Measurements from ENCODE around the gene CTIF. TPM values are rescaled to one million over a fixed set of nuclear protein-coding genes. Genes with fewer than 3 reads are reported as not detected.

The CTIF gene
- polyA plus RNA-seq, 4 donors, result 14.6 to 30.7 (median 22.6) TPM

DNA sequence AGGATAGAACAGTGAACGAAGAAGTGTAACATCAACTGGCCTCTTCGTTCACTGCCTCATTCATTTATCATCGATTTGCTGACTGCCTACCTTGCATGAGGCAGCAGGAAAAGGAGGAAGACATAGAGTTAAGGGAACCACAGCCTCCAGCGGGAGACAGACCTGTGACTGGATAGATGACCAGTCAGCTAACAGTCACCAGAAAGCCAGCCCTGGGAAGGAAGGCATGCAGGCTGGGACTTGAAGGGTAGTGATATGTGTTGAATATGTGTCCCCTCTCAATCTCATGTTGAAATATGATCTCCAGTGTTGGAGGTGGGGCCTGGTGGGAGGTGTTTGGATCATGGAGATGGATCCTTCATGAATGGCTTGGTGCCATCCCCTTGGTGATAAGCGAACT is 58.3 kb downstream of the CTIF start:
- no peak for DNase-seq (ENCODE audit: low read depth in 4 of 4, low spot score in 3 of 4)

DNA sequence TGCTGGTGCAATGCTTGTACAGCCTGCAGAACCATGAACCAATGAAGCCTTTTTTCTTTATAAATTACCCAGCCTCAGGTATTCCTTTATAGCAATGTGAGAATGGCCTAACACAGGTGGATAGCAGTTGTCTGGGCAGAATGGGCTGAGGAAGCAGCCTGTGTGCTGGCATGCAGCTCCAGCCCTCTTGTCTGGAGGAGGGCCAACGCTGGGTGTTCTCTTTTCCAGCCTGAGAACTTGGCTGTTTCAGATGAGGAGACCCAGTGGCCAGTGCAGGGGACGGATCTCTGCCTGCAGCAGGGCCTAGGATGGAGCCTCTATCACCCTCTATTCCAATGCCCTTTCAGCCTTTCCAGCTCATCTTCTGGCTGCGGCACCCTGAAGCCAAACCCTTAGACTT is 58.8 kb downstream of the CTIF start:
- DNase-seq (ENCODE audit: low read depth in 4 of 4, low spot score in 3 of 4), result no peak

DNA sequence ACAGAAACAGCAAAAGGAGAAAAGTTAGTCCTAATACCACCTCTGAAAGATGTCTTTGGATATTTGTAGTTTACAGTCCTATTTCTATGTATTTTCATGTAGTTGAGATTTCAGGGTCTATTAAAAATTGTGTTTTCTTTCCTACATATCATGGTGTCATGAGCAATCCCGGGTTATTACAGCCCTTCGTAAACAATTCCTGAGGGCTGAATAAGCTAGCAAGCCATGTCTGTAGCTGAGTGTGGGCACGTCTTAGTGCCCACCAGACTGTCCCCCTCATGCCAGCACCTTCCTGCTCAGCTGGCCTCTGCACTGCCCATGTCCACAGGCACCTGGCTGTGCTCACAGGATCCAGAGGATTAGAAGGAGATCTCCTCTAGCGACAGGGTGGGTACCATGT is 60.6 kb downstream of the CTIF start:
- no peak for DNase-seq (ENCODE audit: low read depth in 4 of 4, low spot score in 3 of 4)

DNA sequence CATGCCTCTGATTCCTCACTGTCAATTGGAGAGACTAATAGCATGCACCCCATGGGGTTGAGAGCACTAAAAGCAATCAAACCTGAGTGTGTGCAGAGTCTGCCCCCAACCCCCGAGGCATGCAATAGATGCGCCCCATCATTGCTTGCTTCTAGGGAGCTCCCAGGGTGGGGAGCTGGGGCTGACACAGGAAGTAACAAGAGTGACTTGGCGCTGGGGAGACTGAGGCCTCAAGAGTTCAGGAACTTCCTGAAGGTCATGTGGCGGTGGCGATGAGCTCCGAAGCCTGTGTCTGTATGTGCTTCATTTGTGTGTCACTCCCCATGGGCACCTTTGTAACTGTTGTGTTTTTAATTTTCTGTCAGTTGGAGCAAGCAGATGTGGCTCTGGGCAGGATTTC is 61.2 kb downstream of the CTIF start:
- DNase-seq (ENCODE audit: low read depth in 4 of 4, low spot score in 3 of 4), result no peak

DNA sequence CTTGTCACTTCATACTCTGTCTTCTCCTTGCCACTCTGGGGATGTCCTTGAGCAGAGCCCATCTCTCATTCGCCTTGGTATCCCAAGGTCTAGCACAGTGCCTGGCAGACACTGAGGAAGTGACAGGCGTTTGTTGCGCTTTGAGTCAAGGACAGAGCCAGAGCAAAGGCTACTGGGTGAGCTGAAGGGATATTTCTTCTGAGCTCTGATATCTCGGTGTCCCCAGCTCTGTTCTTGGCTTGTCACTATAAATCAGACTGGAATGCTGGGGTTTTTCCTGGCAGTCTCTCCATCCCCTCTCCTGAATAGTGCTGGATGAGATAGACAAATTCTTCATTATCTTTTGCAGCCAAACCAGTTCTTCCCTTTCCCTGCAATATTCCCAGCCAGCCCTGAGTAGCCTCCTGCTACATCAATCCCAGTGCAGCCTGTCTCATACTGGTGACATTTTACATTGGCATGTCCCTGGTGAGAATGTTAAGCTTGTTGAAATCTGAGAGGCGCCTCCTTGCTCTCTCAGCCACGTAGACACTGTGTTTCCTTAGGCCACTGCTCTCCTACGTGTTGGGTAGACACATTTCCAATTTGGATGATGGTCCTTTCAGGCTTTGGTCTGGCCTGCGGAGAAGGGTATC is 61.7 kb downstream of the CTIF start:
- no peak for DNase-seq (ENCODE audit: low read depth in 4 of 4, low spot score in 3 of 4)

DNA sequence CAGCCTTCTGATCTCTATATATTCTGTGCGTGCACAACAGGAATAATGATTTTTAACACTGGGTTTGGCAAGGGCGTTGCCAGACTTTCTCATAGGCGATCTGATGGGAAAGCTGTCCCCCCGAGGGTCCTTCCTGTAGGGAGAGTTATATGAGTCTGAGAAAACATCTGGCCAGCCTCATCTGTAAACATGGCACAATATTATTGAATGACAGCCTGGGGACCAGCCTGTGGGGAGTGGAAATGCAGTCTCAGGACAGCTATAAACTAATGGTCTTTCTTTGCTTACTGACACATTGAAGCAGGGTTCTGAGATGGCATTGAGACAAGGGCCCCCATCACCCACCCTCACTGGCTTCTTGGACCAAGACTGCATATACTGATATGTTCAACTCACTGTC is 62.5 kb downstream of the CTIF start:
- DNase-seq (ENCODE audit: low read depth in 4 of 4, low spot score in 3 of 4), result no peak

DNA sequence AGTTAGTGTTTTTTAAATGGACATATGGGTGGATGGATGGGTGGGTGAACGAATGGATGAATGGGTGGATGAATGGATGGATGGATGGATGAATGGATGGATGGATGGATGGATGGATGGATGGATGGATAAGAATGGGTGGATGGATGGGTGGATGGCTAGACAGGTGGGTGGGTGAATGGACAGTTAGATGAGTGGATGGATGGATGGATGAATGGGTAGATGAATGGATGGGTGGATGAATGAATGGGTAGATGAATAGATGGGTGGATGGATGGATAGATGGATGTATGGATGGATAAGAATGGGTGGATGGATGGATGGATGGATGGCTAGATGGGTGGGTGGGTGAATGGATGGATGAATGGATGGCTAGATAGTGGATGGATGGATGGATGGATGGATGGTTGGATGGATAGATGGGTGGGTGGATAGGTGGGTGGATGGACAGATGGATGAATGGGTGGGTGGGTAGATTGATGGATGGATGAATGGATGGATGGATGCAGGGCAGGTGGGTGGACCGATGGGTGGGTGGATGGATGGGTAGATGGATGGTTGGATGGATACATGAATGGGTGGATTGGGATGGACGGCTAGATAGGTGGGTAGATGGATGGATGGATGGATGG is 64.0 kb downstream of the CTIF start:
- no peak for DNase-seq (ENCODE audit: low read depth in 4 of 4, low spot score in 3 of 4)

DNA sequence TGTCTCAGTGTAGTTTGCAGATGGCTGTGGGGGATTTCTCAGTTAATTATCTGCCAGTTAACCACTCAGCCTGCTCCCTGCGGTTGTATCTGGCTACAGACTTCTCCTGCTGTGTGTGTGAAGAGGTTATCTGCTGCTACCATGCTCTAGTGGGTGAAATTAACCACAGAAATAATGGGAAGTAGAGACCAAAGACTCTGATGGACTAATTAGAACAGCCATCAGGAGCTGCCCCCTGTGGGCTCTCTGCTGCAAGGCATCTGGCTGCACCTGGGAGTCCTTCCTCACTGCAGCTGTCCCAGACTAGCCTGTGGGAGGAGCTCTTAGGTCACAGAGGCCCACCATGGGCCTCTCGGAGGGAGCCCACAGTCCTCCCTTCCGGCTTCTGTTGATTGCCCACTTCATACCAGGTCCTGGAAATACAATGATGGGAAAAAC is 66.6 kb downstream of the CTIF start:
- no peak for DNase-seq (ENCODE audit: low read depth in 4 of 4, low spot score in 3 of 4)

DNA sequence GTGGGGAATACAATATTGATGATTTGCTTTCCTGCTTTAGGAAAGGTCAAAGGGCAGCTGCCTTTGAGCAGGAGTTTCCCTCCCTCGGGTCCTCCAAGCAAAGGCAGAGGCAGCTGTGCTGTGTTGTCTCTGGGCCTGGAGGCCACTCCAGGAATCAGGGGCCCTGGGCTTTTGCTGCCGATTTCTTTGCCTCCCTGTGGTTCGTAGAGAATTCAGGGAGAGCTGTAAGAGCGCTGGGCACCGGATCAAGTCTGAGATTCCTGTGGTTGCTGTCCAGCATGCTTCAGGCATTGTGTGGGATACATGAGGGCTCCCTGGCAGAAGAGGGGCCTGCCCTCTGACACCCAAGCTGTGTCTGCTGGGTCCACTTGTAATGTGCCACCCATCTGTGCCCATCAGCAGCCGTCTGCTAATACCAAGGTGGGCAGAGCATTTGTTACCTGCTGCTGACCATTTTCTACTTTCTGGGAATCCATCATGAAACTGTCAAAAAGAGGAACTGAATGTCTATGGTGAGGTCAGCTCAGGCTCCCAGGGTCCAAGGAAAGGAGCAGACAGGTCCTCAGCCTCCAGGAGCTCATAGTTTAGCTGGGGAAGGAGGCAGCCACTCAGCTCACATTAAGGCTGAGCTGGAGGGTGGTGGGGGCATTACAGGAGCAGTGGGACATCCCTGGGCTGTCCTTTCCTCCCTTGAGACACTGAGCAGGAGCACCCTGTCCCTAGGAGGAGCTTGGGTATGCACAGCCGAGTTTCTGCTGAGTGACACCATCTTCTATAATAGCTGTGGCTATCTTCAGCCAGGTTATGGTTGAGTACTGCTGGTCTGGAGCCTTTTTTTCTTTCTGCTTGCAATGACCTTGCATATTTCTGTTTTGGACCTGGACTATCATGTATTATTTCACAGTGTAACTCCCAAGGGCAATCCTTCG is 68.5 kb downstream of the CTIF start:
- no peak for DNase-seq (ENCODE audit: low read depth in 4 of 4, low spot score in 3 of 4)

DNA sequence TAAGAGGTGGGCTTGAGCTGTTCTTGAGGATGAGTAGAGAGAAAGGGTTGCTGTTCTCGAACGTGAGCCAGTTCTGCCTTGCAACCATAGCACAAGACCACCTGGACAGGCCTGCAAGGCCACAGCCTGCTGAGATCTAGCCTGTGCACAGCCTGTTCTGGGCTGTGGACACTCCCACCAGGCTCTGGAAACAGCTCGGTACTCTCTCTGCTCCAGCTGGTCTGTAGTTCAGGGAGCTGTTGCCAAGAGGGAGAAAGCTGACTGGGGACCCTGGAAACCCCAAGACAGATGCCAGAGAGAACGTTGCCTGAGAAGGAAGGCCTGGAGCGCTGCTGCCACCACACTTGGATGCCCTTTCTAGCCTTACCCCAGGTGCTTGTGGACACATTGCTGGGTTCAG is 69.8 kb downstream of the CTIF start:
- no peak for DNase-seq (ENCODE audit: low read depth in 4 of 4, low spot score in 3 of 4)

DNA sequence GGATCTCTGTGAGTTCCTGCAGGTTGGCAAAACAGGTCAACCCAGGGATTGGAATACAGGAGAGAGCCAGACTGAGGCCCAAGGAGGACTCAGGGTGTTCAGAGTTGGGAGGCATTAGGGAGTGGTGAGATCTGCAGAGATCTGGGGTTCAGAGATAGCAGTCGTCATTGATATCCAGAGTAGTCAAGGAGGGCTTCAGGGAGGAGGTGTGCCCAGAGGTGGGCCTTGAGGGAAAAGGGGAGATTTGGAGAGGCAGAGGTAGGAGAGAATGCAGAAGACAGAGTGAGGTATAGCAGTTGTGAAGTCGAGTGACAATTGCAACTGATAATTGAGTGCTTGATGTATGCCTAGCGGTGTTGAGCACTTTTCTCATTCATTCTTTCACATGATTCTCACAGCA is 70.3 kb downstream of the CTIF start:
- no peak for DNase-seq (ENCODE audit: low read depth in 4 of 4, low spot score in 3 of 4)

DNA sequence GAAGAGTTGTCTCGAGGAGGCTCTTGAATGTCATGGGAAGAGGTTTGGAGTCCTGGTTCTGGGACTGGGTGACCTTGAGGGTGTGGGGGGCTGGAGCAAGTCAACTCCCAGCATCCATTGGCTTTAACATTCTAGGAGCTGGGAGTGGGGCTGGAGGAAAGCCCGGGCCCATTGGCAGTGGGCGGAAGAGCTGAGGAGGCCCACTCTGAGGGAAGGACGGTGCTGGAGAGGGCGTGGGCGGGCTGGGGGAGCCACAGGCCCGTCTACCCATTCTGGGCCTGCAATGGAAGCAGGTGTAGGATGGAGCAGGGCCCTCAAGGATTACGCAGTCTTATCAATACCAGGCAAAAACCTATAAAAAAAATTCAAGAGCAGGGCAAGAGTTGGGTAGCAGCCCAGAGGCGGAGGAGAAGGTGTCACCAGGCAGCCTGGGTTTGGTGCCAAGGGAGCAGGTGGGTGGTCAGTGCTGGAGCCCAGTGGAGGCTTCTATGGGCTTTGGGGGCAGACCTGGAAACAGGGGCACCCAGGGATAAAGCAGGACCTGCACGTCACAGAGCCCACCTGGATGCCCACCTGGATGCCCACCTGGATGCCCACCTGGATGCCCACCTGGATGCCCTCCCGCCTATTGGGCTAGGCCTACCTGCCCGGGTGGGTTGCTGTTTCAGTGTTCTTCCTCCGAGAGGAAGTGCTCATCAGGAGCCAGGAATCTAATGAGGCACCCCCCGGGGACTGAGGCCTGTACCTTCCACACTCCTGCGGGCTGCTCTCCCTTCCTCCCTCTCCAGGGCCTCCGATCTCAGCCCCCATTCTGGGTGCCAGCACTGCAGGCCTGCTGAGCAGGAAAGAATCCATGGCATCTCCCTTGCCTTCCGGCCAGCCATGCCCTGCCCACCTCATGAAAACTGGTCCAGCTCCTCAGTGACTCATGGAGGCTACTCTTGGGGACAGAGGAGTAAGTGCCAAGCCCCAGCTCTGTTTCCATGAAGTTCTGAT is 71.3 kb downstream of the CTIF start:
- DNase-seq (ENCODE audit: low read depth in 4 of 4, low spot score in 3 of 4), result no peak

DNA sequence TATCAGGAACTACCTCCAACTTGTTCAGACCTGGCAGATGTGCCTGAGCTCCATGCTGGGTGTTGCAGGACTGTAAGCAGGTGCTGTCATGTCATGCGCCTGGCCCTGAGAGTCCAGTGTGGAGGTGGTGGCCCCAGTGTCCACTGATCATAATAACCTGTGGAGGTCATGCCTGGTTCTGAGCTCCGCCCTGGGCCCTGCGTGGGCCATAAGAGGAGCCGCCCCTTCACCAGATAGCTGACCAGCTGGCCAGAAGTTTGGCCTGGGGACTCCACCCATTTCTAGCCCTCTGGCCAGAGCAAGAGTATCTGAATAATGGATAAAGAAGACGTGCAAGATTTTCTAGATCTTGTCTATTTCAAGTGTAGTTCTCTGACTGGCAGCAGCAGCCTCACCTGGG is 72.4 kb downstream of the CTIF start:
- DNase-seq (ENCODE audit: low read depth in 4 of 4, low spot score in 3 of 4), result no peak

DNA sequence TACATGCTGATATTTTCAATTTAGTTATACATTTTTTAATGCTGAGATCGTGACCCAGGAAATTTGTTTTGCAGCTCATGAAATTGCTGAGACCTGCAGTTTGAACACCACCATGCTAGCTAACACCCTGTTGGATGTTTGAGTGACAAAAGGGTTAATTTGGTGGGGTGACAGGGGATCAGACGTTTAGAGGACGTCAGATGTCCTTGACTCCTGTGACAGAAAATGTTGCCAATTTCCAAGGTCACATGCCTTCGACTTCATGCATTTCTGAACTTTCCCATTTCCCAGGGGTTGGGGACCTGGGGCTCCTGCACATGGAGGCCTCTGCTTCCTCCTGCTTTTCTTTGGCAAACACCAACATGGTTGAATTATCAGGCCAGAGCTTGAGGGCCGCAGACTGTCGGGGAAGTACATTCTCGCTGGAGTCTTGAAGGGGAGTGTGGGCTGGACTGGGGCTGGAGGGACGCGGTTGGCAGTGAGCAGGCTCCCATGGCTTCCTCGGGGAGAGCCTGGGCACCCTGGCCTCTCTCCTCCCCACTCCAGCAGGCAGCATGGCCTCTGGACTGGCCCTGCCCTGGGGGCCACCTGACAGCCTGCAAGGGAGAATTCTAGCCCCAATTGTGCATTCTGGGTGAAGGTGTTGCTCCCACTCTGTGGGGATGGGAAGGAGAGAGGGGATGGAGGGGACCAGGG is 73.1 kb downstream of the CTIF start:
- DNase-seq (ENCODE audit: low read depth in 4 of 4, low spot score in 3 of 4), result no peak

DNA sequence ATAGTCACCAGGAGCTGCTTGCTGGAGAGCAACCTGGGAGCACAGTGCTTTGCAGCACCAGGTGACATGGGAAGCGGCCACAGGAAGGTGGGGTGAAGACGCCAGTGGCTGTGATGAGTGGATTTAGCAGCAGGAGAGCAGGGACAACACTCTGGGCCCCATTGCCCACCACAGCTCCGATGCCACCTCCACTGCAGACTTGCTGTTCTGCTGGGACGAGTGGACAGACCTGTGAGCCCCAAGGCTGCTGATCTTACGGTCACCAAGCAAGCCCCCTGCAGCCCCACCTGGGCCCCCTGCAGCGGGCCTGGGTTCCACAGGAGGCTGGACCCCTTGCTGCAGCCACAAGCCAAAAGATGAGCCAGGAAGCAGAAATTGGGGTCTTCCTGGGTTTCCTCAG is 73.7 kb downstream of the CTIF start:
- DNase-seq (ENCODE audit: low read depth in 4 of 4, low spot score in 3 of 4), result no peak

DNA sequence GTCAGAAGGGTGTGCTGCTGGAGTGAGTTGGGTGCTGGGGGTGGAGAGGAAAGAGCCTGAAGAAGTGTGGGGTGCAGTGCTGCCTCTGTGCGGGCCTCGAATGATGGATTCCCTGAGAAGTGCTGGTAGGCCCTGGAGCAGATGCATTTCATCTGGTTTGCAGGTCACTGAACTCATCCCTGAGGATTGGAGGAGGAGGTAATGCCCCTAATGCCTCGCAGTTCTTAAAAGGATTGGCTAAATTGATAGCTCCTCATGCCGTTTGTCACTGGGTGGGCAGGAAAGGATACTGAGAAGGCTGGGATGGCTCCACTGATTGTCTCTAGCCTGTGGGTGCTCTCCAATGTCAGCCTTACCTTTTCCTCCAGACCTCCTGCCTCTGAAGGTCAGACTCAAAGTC is 74.1 kb downstream of the CTIF start:
- no peak for DNase-seq (ENCODE audit: low read depth in 4 of 4, low spot score in 3 of 4)

DNA sequence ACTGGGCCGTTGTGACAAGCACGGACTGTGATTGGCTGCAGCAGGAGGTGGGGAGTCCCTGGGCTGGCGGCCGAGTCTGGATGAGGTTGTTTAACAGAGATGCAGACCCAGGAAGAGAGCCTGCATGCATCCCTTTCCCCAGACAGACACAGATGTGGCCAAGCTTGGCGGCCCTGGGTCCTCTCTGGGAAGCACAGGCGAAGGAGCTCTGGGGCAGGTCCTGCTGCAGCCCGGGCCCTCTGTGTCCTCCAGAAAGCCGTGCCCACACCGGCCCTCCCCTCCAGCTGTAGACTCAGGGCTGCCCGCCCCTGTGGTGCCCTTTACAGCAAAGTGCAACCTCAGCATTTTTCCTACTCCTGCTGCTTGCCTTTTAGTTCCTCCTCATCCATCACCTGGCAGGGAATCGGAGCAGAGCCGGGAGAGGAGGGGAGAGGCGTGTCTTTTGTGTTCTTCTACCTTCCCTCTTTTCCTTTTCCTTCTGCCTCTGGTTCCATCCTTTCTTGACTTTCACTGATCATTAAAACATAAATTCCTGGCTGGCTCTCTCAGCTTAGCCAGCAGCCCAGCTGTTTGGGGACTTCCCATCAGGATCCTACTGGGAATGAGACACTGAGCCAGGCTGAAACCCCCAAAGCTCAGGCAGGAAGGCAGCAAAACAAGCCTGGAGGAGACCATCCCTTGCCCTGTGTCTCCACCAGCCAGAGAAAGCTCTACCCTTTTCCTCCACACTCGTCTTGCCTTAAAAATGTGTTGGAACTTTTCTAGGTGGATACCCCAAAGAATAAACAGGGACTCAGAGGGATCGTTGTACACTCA is 75.0 kb downstream of the CTIF start:
- DNase-seq (ENCODE audit: low read depth in 4 of 4, low spot score in 3 of 4), result no peak

DNA sequence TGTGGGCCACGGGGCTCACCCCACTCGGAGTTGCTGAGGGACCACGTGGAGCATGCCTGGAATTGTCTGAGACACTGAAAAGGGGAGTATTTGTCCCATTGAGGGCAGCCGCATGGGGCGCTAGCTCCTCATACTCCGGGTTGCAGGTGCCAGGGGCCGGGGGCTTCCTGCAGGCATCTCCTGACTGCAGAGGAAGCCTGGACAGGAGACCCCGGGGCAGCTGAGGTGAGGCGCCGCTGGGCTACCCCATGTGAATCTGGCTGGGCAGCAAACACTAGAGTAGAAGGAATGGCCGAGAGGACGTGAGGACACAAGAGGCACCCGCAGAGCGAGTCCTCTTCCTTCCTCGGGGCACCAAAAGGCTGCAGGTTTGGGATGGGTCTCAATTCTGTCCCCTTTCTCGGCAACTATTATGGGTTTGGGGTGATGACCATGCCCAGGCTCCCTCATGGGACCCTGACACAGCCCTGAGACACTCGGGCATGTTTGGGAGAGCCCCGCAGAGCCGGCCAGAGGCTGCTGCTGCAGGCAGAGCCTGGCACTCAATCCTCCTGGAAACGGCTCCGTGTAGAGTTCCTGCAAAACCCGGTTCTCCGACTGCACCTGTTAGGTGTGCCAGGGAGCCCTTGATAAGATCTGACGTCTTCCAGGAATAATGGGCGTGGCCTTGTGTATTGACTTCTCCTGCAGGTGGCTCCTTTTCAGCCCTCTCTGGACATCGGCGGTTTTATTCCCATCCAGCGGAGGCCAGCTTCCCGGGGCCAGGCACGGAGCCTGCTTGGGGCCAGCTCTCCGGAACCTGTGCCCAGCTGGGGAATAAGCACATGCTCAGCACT is 77.0 kb downstream of the CTIF start:
- DNase-seq (ENCODE audit: low read depth in 4 of 4, low spot score in 3 of 4), result no peak

Data from left renal pelvis (tissue), 4 donors.